ENCODE measurements around the gene SMIM5.

SMIM5 gene

DNA sequence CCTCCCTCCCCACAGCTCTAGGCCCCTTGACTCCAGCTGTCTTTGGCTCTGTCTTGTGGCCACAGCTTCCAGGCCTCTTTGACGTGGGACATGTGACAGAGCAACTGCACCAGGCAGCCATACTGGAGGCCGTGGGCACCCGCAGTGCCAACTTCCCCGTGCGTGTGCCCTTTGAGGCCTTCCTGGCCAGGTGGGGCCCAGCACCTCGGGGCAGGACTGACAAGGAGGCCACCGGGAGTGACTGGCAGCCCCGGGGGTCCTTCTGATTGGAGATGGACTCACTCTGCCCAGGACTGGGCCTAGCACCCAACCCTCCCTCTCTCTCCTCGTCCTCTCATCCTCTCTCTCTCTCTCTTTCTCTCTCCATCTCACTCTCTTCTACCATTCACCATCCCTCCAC is 30.1 kb upstream of the SMIM5 start:
- no peak for DNase-seq (ENCODE audit: low read depth in 2 of 2)

DNA sequence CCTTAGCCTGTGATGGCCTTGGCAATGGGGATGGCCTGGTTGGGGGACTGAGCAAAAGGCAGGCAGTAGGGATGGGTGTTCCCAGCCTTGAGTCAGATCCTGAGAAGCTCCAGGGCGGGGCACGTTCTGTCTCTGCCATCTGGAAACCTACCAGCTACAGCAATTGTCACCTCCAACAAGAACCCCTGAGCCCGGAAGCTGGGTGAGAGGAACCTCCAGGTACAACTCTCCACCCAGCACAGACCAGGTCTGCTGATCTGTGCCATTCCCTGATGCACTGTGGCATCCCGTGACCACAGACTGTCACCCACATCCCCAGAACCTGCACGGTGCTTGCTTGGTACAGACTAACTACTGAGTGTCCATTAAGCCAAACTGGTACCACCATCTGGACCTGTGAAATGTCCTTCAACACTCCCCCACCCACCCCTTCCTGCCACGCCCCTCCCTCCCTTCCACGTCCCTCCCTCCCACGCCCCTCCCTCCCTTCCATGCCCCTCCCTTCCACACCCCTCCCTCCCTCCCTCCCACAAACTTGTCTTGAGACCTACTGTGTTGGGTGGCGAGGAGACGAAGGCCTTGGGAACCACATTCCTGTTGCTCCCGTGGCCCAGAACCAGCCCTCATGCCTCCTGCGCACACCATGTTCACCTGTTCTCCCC is 29.1 kb upstream of the SMIM5 start:
- DNase-seq (ENCODE audit: low read depth in 2 of 2) = no peak

DNA sequence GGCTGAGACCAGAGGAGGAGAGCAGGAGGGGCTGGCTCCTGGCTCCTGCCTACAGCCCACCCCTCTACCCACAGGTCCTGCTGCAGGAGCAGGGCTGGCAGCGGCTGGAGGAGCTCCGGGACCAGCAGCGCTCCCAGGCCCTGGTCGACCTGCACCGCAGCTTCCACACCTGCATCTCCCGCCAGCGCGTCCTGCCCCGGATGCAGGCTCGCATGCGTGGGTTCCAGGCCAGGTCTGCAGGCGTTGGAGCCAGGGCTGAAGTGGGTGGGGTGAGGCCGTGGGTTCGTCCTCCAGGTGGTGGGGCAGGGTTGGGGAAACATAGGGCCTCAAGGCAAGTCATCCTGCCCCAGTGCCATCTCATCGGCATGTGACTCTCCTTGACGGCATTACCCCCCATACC is 27.4 kb upstream of the SMIM5 start:
- no peak for DNase-seq (ENCODE audit: low read depth in 2 of 2)

DNA sequence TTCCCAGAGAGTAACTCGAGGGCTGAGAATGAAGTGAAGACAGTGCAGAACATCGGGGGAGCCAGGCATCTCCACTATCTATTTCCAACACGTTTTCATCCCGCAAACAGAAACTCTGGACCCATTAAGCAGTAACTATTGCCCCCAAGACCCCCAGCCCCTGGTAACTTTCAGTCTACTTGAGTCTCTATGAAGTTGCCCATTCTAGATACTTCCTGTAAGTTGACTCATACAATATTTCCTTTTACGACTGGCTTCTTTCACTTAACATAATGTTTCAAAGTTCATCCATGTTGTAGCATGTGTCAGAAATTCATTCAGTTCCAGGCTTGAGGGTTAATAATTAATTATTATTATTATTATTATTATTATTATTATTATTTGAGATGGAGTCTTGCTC is 26.1 kb upstream of the SMIM5 start:
- DNase-seq (ENCODE audit: low read depth in 2 of 2) = no peak

DNA sequence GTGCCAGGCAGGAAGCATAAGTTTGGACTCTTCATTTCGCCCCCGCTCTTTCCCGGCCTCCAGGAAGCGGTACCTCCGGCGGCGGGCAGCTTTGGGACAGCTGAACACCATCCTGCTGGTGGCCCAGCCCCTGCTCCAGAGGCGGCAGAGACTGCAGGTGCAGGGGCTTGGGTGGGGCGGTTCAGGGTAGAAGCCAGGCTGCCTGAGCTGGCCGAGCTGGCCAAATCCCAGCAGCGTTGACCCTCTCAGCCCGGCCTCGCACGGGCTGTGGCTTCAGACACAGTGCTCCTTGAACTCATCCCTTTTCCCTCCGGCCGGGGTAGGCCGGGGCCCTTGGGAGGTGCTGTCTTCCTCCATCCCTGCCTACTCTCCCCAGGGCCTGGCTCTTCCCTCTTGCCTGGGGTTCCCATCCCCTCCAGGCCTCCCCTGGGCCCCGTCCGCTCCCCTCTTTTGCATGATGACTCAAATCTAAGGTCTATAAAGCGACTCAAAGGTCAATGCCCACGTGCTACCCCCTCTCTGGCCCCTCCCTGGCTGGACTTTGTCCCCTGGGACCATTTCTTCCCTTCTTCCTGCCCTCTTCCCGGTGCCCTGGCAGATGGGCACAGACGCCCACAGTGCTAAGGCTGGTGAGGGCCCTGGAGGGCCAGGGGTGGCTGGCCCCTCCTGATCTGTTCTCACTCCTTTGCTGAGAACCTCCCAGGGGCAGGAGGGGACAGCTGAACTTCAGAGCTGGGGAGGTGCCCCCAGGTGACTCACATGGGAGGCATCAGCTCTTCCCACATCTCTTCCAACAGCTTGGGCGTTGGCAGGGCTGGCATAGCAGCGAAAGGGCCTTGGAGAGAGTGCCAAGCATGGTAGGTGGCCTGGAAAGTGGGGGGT is 22.9 kb upstream of the SMIM5 start:
- no peak for DNase-seq (ENCODE audit: low read depth in 2 of 2)

DNA sequence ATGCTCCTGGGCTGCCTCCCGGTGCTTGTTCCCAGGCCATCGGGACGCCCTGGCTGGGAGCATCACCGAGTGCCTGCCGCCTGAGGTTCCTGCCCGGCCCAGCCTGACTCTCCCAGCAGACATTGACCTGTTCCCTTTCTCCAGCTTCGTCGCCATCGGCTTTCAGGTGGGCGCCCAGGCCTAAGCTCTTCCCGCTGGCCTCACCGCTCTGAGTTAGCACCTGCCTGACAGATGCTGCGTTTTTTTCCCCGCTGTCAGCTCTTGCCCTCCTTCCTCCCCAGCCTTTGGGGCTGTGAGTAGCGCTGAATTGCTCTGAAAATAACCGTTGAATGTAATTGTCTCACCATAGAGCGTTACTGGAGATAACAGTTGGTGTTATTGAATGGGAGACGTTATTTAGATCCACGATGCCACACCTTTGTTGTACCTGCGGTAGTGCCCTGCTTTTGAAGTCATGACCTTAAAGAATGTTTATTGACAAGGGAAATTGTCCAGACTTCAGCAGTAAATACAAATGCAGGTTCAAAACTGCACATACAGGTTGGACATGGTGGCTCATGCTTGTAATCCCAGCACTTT is 21.3 kb upstream of the SMIM5 start:
- no peak for DNase-seq (ENCODE audit: low read depth in 2 of 2)

DNA sequence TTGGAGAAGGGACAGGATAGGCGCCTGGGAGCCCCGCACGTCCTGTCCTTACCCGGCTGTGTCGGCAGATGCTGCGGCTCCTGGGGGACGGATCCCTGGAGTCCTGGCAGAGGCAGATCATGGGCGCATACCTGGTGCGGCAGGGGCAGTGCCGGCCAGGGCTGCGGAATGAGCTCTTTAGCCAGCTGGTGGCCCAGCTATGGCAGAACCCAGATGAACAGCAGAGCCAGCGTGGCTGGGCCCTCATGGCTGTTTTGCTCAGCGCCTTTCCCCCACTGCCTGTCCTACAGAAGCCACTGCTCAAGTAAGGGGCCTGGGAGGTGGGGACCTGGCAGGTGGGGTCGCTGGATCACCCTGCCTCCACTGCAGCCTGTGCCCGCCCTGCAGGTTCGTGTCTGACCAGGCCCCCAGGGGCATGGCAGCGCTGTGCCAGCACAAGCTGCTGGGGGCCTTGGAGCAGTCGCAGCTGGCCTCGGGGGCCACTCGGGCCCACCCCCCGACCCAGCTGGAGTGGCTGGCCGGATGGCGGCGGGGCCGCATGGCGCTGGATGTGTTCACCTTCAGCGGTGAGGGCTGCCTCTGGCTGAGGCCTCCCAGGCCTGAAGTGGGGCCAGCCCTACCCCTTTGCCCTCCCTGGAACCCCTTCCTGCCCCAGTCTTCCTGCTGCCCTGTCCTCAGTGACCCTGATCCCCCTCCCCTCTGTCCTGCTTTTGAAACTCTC is 20.2 kb upstream of the SMIM5 start:
- DNase-seq (ENCODE audit: low read depth in 2 of 2) = no peak

DNA sequence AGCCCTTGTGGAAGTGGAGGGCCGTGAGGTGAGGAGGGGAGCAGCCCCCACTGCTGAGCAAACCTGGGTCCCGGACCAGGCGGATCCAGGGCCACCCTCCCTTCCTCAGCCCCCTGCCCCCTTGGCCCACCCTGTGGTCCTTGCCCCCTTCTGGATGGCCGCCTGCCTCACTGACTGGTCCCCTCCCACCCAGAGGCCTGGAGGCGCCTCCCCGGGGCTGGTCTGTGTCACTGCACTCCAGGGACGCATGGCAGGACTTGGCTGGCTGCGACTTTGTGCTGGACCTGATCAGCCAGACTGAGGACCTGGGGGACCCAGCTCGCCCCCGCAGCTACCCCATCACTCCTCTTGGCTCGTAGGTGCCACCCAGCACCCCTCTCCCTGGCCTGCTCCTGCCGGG is 19.2 kb upstream of the SMIM5 start:
- DNase-seq (ENCODE audit: low read depth in 2 of 2) = no peak

DNA sequence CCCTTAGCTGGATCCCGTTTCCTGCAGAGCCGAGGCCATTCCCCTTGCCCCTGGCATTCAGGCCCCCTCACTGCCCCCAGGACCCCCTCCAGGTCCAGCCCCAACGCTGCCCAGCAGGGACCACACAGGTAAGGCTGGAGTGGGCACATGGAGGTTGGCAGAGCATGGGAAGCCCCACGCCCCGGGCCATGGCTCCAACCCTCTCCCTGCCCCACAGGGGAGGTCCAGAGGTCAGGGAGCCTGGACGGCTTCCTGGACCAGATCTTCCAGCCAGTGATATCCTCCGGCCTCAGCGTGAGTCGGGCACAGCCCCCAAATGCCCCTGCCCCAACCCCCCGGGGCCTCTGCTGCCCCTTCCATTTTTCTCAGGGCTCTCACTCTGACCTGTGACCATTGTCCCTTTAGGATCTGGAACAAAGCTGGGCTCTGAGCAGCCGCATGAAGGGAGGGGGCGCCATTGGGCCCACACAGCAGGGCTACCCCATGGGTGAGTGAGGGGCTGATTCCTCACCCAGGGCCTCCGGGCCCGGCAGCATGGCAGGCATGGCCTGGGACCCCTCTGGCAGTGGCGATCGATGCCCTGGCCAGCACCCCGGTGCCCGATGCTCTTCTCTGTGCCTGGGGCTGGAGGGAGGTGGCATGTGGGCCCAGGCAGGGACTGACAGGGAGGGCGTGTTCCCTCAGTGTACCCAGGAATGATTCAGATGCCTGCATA is 18.5 kb upstream of the SMIM5 start:
- no peak for DNase-seq (ENCODE audit: low read depth in 2 of 2)

DNA sequence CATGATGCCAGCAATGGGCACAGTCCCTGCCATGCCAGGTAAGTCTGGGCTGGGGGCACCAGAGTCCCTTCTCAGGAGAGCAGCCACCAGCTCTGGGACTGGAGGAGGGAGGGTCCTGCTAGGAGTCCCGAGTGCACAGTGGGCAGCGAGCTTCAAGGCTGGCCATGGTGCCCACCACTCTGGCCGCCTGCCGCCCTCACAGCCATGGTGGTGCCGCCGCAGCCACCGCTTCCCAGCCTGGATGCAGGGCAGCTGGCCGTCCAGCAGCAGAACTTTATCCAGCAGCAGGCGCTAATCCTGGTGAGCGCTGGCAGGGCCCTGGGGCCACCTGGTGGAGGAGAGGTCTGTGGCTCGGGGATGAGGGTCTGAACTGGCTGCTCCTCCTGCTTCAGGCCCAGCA is 17.9 kb upstream of the SMIM5 start:
- DNase-seq (ENCODE audit: low read depth in 2 of 2) = no peak

DNA sequence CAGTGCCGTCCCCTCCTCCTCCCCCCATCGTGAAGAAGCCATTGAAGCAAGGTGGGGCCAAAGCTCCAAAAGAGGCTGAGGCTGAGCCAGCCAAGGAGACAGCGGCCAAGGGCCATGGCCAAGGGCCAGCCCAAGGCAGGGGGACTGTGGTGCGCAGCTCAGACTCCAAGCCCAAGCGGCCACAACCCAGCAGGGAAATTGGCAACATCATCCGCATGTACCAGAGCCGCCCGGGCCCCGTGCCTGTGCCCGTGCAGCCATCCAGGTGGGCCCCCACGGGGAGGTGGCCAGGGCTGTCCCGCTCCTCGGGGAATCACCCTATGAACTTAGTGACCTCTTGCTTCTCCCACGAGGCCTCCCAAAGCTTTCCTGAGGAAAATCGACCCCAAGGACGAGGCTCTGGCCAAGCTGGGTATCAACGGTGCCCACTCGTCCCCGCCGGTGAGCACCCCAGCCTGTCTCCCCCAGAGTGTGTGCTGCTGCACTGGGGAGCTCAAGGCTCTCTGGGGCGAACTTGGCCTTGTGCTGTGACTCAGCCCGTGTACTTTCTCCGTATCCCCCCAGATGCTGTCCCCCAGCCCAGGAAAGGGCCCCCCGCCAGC is 16.6 kb upstream of the SMIM5 start:
- DNase-seq (ENCODE audit: low read depth in 2 of 2) = no peak

DNA sequence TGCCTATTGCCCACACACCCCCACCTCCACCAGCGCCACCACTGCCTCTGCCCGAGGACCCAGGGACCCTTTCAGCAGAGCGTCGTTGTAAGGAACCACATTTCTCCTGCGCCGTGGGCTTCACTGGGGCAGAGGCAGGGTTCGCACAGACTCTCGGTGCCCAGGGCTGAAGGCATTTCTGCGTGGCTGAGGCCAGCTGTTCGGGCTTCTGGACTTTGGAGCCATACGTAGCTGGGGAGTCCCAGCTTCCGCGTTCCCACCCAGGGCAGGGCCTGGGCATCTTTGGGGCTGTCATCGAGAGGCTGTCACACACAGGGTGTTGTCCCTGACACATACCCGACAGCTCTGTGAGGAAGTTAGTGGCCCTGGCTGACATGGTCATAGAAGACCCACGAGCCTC is 16.0 kb upstream of the SMIM5 start:
- no peak for DNase-seq (ENCODE audit: low read depth in 2 of 2)

DNA sequence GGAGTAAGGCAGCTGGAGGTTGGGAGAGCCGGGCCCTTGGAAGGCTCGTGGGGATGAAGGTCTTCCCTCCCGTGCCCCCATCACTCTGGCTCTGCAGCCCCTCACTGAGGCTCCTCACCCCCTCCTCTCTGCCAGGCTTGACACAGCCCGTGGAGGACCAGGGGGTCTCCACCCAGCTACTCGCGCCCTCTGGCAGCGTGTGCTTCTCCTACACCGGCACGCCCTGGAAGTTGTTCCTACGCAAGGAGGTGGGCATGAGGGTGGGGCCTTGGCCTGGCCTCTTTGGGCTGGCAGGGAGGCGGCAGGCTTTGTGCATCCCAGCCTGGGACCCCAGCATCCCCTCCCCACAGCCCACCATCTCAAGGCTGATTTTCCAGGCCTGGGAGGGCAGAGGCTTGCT is 15.6 kb upstream of the SMIM5 start:
- DNase-seq (ENCODE audit: low read depth in 2 of 2) = no peak

DNA sequence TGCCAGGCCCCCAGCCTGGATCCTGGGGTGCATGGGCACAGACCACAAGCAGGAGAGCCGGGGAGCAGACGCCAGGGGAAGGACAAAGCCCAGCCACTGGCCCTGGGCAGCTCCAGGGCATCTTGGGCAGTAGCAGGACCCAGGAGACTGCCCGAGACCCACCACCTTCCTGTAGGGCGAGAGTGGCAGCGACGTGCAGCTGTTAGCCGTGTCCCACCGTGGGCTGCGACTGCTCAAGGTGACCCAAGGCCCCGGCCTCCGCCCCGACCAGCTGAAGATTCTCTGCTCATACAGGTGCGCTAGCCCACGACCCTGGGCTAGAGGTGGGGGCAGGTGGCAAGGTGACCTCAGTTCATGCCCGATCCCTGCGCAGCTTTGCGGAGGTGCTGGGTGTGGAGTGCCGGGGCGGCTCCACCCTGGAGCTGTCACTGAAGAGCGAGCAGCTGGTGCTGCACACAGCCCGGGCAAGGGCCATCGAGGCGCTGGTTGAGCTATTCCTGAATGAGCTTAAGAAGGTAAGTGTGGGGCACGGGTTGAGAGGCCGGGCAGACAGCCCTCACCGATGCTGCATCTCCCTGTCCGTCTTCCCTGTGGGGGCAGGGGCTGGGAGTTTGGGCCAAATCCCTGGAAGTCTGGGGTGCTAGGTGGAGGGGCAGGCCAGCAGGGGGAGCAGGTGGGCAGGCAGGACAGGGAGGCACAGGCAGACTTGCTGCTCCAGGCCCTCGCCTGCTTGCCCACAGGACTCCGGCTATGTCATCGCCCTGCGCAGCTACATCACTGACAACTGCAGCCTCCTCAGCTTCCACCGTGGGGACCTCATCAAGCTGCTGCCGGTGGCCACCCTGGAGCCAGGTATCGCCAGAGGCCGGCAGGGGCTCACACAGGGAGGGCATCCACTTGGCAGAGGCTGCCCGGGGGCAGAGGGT is 13.5 kb upstream of the SMIM5 start:
- no peak for DNase-seq (ENCODE audit: low read depth in 2 of 2)

DNA sequence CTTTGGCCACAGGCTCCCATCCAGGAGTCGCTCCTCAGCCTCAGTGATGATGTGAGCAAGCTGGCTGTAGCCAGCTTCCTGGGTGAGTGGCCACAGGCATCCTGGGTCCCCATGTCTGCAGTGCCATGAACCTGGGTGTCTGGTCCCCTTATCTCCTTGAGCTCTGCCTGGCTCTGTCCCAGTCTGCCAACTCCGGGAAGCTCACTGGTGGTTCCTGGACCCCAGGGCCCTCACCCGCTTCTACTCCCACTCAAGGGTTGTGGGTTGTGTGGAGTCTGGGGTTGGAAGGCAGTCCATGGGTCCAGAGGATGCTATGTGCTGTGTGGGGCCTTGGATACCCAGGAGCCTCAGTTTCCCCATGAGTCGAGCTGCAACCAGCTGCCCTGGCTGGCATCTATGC is 11.7 kb upstream of the SMIM5 start:
- no peak for DNase-seq (ENCODE audit: low read depth in 2 of 2)

DNA sequence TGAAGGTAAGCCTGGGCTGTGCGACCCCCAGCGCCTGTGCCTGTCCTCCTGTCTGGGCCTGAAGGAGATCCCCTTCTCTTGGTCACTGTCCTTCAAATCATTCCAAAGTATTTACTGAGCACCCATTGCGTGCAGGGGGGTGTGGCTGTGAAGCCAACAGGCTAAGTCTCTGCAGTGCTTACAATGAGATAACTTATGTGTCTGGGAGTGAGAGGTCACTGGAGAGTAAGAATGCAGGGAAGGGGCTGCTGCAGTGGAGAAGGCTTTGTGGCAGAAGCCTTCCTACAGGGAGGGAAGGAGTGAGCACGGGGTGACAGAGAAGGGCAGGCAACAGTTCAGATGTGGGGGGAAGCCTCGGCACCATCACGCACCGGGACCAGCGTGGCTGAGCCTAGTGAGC is 11.2 kb upstream of the SMIM5 start:
- no peak for DNase-seq (ENCODE audit: low read depth in 2 of 2)

DNA sequence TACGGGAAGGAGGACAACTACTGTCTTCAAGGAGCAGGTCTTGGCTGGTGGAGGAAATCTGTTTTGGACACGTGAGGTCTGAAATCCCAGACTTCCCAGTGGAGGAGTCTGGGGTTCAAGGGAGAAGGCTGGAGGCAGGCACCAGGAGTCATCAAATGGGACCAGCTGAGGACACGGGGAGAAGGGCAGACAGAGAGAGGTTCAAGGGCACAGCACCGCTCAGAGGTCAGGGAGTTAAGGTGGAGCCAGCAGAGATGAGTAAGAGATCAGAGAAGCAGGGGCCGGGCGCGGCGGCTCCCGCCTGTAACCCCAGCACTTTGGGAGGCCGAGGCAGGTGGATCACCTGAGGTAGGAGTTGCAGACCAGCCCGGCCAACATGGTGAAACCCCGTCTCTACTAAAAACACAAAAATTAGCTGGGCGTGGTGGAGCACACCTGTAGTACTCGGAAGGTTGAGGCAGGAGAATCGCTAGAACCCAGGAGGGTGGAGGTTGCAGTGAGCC is 10.4 kb upstream of the SMIM5 start:
- DNase-seq (ENCODE audit: low read depth in 2 of 2) = no peak

DNA sequence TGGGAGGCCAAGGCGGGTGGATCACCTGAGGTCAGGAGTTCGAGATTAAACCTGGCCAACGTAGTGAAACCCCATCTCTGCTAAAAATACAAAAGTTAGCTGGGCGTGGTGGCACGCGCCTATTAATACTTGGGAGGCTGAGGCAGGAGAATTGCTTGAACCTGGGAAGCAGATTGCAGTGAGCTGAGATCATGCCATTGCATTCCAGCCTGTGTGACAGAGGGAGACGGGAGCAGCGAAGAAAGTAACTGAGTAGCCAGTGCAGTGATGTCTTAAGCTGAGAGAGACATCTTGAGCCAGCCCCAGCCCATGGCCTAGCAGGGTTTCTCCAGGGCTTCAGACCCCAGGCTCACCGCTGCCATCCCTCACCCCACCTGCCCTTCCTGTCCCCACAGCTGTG is 9.8 kb upstream of the SMIM5 start:
- DNase-seq (ENCODE audit: low read depth in 2 of 2) = no peak

DNA sequence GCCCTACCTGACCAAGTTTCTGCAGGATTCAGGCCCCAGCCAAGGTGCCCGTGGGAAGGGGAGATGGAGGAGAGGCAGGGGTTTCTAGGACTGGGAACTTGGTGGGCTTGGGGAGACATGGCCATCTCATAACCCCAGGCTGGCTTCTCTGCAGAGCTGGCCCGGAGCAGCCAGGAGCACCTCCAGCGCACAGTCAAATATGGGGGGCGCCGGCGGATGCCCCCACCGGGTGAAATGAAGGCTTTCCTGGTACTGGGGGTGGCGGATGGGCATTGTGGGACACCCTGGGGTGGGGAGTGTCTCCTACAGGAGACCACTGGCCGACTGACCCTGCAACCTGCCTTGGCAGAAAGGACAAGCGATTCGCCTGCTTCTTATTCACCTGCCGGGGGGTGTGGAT is 9.2 kb upstream of the SMIM5 start:
- no peak for DNase-seq (ENCODE audit: low read depth in 2 of 2)

DNA sequence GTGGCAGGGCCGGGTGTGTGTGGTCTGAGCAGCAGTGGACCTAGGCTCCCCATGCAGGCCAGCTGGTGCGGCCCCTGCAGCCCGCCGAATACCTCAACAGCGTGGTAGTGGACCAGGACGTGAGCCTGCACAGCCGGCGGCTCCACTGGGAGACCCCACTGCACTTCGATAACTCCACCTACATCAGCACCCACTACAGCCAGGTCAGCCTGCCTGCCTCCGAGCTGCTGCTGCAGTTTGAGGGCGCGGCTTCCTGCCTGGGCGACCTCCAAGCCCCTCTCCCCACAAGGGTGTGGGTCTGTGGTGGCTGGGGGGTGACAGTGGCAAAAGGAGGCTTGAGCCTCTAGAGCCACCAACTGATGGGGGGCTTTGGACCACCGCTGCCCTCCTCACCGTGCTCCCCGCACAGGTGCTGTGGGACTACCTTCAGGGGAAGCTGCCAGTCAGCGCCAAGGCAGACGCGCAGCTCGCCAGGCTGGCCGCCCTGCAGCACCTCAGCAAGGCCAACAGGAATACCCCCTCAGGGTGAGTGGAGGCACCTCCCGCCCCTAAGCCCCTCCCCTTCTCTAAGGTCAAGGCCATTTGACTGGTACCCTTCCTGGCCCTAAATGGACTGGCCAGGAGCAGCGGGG is 8.4 kb upstream of the SMIM5 start:
- DNase-seq (ENCODE audit: low read depth in 2 of 2) = no peak
